Cortex of kidney (tissue), 1 donor: ENCODE data around the gene RHBDF1.

ENCODE experiments used
- DNase-seq: peaks from one replicate; lab custom pipeline; 2025; lab: John Stamatoyannopoulos, UW

The RHBDF1 gene

GRCh38 chr16:72561-73548 lies at the start of gene RHBDF1:
Gene RHBDF1, minus strand, starts transcription at chr16:72631. Its CDS starts 7,616 bp downstream, at chr16:65015.
- no peak for DNase-seq

- no peak for DNase-seq
Observed at GRCh38 chr16:120756-121155, 48.3 kb upstream of the RHBDF1 start.

- DNase-seq = no peak
Observed at GRCh38 chr16:119835-120491, 47.5 kb upstream of the RHBDF1 start.

GRCh38 chr16:119295-119694 lies 46.9 kb upstream of the RHBDF1 start:
- no peak for DNase-seq

GRCh38 chr16:118857-119256 lies 46.4 kb upstream of the RHBDF1 start:
- DNase-seq = no peak

- no peak for DNase-seq
Observed at GRCh38 chr16:117379-118365, 45.2 kb upstream of the RHBDF1 start.

GRCh38 chr16:116015-116414 lies 43.6 kb upstream of the RHBDF1 start:
- no peak for DNase-seq

GRCh38 chr16:114327-114726 lies 41.9 kb upstream of the RHBDF1 start:
- DNase-seq = no peak

GRCh38 chr16:112153-112840 lies 39.9 kb upstream of the RHBDF1 start:
- DNase-seq = no peak

- DNase-seq = no peak
Observed at GRCh38 chr16:106623-107324, 34.3 kb upstream of the RHBDF1 start.

- DNase-seq = no peak
Observed at GRCh38 chr16:105521-105920, 33.1 kb upstream of the RHBDF1 start.

GRCh38 chr16:104928-105327 lies 32.5 kb upstream of the RHBDF1 start:
- DNase-seq = no peak

GRCh38 chr16:104355-104754 lies 31.9 kb upstream of the RHBDF1 start:
- DNase-seq = no peak

GRCh38 chr16:102060-102855 lies 29.8 kb upstream of the RHBDF1 start:
- DNase-seq = no peak

GRCh38 chr16:101586-101985 lies 29.2 kb upstream of the RHBDF1 start:
- no peak for DNase-seq

GRCh38 chr16:100989-101388 lies 28.6 kb upstream of the RHBDF1 start:
- DNase-seq = no peak

- no peak for DNase-seq
Observed at GRCh38 chr16:97822-98221, 25.4 kb upstream of the RHBDF1 start.

GRCh38 chr16:96935-97381 lies 24.5 kb upstream of the RHBDF1 start:
- DNase-seq = no peak

- DNase-seq = no peak
Observed at GRCh38 chr16:94918-95265, 22.5 kb upstream of the RHBDF1 start.
